Trophoblast cell (in vitro differentiated cells and primary cell): ENCODE data around the gene SPRR1B.
"Not testable (repeated sequence)": the region's sequence is repeated elsewhere in the genome, so short reads cannot be mapped to it uniquely, and the experiment has no call there.

ENCODE experiments used
- DNase-seq, 2 donors: peaks; one replicate each; pipeline ENCODE4 v3.0.0-alpha.2; 2016
- H2AFZ ChIP-seq: 2 replicates; pipeline ENCODE4 v1.6.1; 2013; ENCODE audit warnings: low read length, moderate library complexity, mild to moderate bottlenecking; ENCODE audit not compliant: insufficient read depth, poor library complexity
- H2AK5ac ChIP-seq: 2 replicates; pipeline ENCODE4 v1.6.1; 2013; ENCODE audit warnings: mild to moderate bottlenecking, low read length
- H2BK120ac ChIP-seq: 2 replicates; pipeline ENCODE4 v1.6.1; 2013; ENCODE audit warnings: low read length, mild to moderate bottlenecking, moderate library complexity; ENCODE audit not compliant: insufficient read depth, poor library complexity
- H2BK12ac ChIP-seq: 2 replicates; pipeline ENCODE4 v1.6.1; 2013; ENCODE audit warnings: mild to moderate bottlenecking, low read length, moderate library complexity
- H2BK5ac ChIP-seq: 2 replicates; pipeline ENCODE4 v1.6.1; 2013; ENCODE audit warnings: low read length, low read depth, moderate library complexity, mild to moderate bottlenecking; ENCODE audit not compliant: poor library complexity
- H3K14ac ChIP-seq: 2 replicates; pipeline ENCODE4 v1.6.1; 2013; ENCODE audit warnings: mild to moderate bottlenecking, low read length
- H3K18ac ChIP-seq: 2 replicates; pipeline ENCODE4 v1.6.1; 2013; ENCODE audit warnings: mild to moderate bottlenecking, low read length
- H3K23ac ChIP-seq: 2 replicates; pipeline ENCODE4 v1.6.1; 2013; ENCODE audit warnings: low read length
- H3K27ac ChIP-seq: 2 replicates; pipeline ENCODE4 v1.5.1; 2013; ENCODE audit warnings: low read depth, mild to moderate bottlenecking, inconsistent platforms, low read length, moderate library complexity
- H3K27me3 ChIP-seq: 2 replicates; pipeline ENCODE4 v1.6.1; 2013; ENCODE audit warnings: inconsistent platforms, mild to moderate bottlenecking, low read length, moderate library complexity; ENCODE audit not compliant: insufficient read depth
- H3K36me3 ChIP-seq, 2 experiments: 1 replicate in 1 of 2; 2 replicates in 1 of 2; pipeline ENCODE4 v1.6.1; 2013; ENCODE audit warnings: low read length in 2 of 2, mild to moderate bottlenecking in 2 of 2, moderate library complexity in 1 of 2; ENCODE audit not compliant: insufficient read depth in 2 of 2, control insufficient read depth in 1 of 2
- H3K4ac ChIP-seq: 2 replicates; pipeline ENCODE4 v1.6.1; 2013; ENCODE audit warnings: low read depth, mild to moderate bottlenecking, low read length, moderate library complexity
- H3K4me1 ChIP-seq, 2 experiments: 1 replicate in 1 of 2; 2 replicates in 1 of 2; pipeline ENCODE4 v1.6.1; 2013; ENCODE audit warnings: low read length in 2 of 2, mild to moderate bottlenecking in 2 of 2, moderate library complexity in 1 of 2; ENCODE audit not compliant: insufficient read depth in 2 of 2, control insufficient read depth in 1 of 2
- H3K4me2 ChIP-seq: 2 replicates; pipeline ENCODE4 v1.6.1; 2013; ENCODE audit warnings: inconsistent platforms, mild to moderate bottlenecking, low read length, moderate library complexity
- H3K4me3 ChIP-seq: 2 replicates; pipeline ENCODE4 v1.5.1; 2013; ENCODE audit warnings: mild to moderate bottlenecking, low read depth, low read length, inconsistent platforms
- H3K79me1 ChIP-seq: one replicate; pipeline ENCODE4 v1.6.1; 2013; ENCODE audit warnings: low read length
- H3K79me2 ChIP-seq: 2 replicates; pipeline ENCODE4 v1.6.1; 2013; ENCODE audit warnings: low read length, mild to moderate bottlenecking; ENCODE audit not compliant: control insufficient read depth, insufficient read depth, poor library complexity
- H3K9ac ChIP-seq: 2 replicates; pipeline ENCODE4 v1.6.1; 2013; ENCODE audit warnings: mild to moderate bottlenecking, low read length
- H3K9me3 ChIP-seq: 2 replicates; pipeline ENCODE4 v1.6.1; 2013; ENCODE audit warnings: low read depth, mild to moderate bottlenecking, control low read depth, inconsistent platforms, low read length; ENCODE audit not compliant: insufficient read depth
- H4K12ac ChIP-seq: 2 replicates; pipeline ENCODE4 v1.6.1; 2013; ENCODE audit warnings: low read depth, mild to moderate bottlenecking, low read length, moderate library complexity
- H4K8ac ChIP-seq: 2 replicates; pipeline ENCODE4 v1.6.1; 2013; ENCODE audit warnings: low read depth, mild to moderate bottlenecking, low read length, moderate library complexity
- H4K91ac ChIP-seq: one replicate; pipeline ENCODE4 v1.6.1; 2013; ENCODE audit warnings: low read depth, mild to moderate bottlenecking, low read length, moderate library complexity
- WGBS: extraction: QIAGEN DNeasy Blood & Tissue Kit; methylation state at CpG from one replicate; pipeline ENCODE4 v1.1.7; 2013; ENCODE audit warnings: missing lambda C conversion rate; ENCODE audit not compliant: insufficient read length, insufficient coverage; ENCODE audit errors: extremely low coverage; 5-methylcytosine and 5-hydroxymethylcytosine counted together

SPRR1B gene

GRCh38 chr1:153049211-153049610 is 18.2 kb downstream of the SPRR1B start:
- H3K4me1 ChIP-seq: no peaks in the 10 kb centered on the region
- no peak overlapping the region for H3K23ac ChIP-seq
- no peaks in the 10 kb centered on the region for H3K36me3 ChIP-seq
- H3K14ac ChIP-seq: no peak overlapping the region
- no peak overlapping the region for H2BK12ac ChIP-seq
- H3K4ac ChIP-seq: no peak overlapping the region
- no peaks in the 10 kb centered on the region for H3K9me3 ChIP-seq
- no peak overlapping the region for H4K91ac ChIP-seq
- H3K18ac ChIP-seq: no peak overlapping the region
- H3K9ac ChIP-seq: no peak overlapping the region
- no peak overlapping the region for H2AFZ ChIP-seq
- H3K27ac ChIP-seq: no peak overlapping the region
- H4K12ac ChIP-seq: no peak overlapping the region
- WGBS: no CpG with 5 or more reads among the region's 2 CpGs
- H3K27me3 ChIP-seq: no peaks in the 10 kb centered on the region
- H2BK5ac ChIP-seq: no peak overlapping the region
- H3K4me3 ChIP-seq: no peak overlapping the region
- no peak overlapping the region for H4K8ac ChIP-seq
- H3K79me1 ChIP-seq: no peaks in the 10 kb centered on the region
- no peak for DNase-seq
- H3K4me2 ChIP-seq: no peak overlapping the region
- no peak overlapping the region for H2BK120ac ChIP-seq
- H3K79me2 ChIP-seq: no peaks in the 10 kb centered on the region
- no peak overlapping the region for H2AK5ac ChIP-seq

- not testable (repeated sequence) for H4K8ac ChIP-seq, H2AK5ac ChIP-seq, H3K9ac ChIP-seq, H3K79me2 ChIP-seq, H3K36me3 ChIP-seq, H3K4me2 ChIP-seq, H3K18ac ChIP-seq, H4K12ac ChIP-seq, H2BK120ac ChIP-seq, H3K23ac ChIP-seq, H3K27me3 ChIP-seq, H3K79me1 ChIP-seq, H3K9me3 ChIP-seq, H3K14ac ChIP-seq, DNase-seq, H3K4me1 ChIP-seq, H2BK5ac ChIP-seq, H2BK12ac ChIP-seq, H3K4ac ChIP-seq, H2AFZ ChIP-seq, H4K91ac ChIP-seq, H3K27ac ChIP-seq, H3K4me3 ChIP-seq
- no CpG with 5 or more reads among the region's 3 CpGs for WGBS
Observed at GRCh38 chr1:153056111-153056510, 25.1 kb downstream of the SPRR1B start.

- H2BK5ac ChIP-seq: no peak within 1 kb of the TSS
- no peak within 1 kb of the TSS for H4K8ac ChIP-seq
- no peak within 1 kb of the TSS for H4K12ac ChIP-seq
- H2BK120ac ChIP-seq: no peak within 1 kb of the TSS
- no peak within 1 kb of the TSS for H3K4me3 ChIP-seq
- H3K9me3 ChIP-seq: no peaks in the 10 kb centered on the region
- no peak within 1 kb of the TSS for H3K9ac ChIP-seq
- no peak within 1 kb of the TSS for H3K14ac ChIP-seq
- no peak within 1 kb of the TSS for H3K18ac ChIP-seq
- no peaks in the 10 kb centered on the region for H3K79me2 ChIP-seq
- no peak within 1 kb of the TSS for H3K4me2 ChIP-seq
- H3K79me1 ChIP-seq: no peaks in the 10 kb centered on the region
- H3K27me3 ChIP-seq: no peaks in the 10 kb centered on the region
- no peak within 1 kb of the TSS for H2BK12ac ChIP-seq
- no CpG with 5 or more reads among the region's 2 CpGs for WGBS
- DNase-seq: no peak
- no peak within 1 kb of the TSS for H2AK5ac ChIP-seq
- H2AFZ ChIP-seq: no peak within 1 kb of the TSS
- H3K4ac ChIP-seq: no peak within 1 kb of the TSS
- H3K27ac ChIP-seq: no peak within 1 kb of the TSS
- H4K91ac ChIP-seq: no peak within 1 kb of the TSS
- H3K4me1 ChIP-seq: peaks cover 0 to 3% of the 10 kb centered on the region in 2 experiments
- H3K36me3 ChIP-seq: no peaks in the 10 kb centered on the region
- no peak within 1 kb of the TSS for H3K23ac ChIP-seq
Observed at GRCh38 chr1:153057375-153057774, 26.4 kb downstream of the SPRR1B start, which contains the start of gene SPRR2A. Gene SPRR2A, minus strand, starts transcription at chr1:153057512. Its CDS starts 777 bp downstream, at chr1:153056735.

- H2AFZ ChIP-seq: no peak overlapping the region
- no peak overlapping the region for H2AK5ac ChIP-seq
- no peaks in the 10 kb centered on the region for H3K79me1 ChIP-seq
- no CpG with 5 or more reads among the region's 2 CpGs for WGBS
- no peak overlapping the region for H3K9ac ChIP-seq
- no peaks in the 10 kb centered on the region for H3K36me3 ChIP-seq
- no peak overlapping the region for H3K4me3 ChIP-seq
- H3K4ac ChIP-seq: no peak overlapping the region
- no peak overlapping the region for H2BK5ac ChIP-seq
- H3K23ac ChIP-seq: no peak overlapping the region
- no peak overlapping the region for H4K91ac ChIP-seq
- H3K9me3 ChIP-seq: no peaks in the 10 kb centered on the region
- no peak overlapping the region for H4K12ac ChIP-seq
- H3K18ac ChIP-seq: no peak overlapping the region
- no peak overlapping the region for H3K4me2 ChIP-seq
- H3K27ac ChIP-seq: no peak overlapping the region
- H3K27me3 ChIP-seq: no peaks in the 10 kb centered on the region
- no peak overlapping the region for H3K14ac ChIP-seq
- peaks cover 0 to 3% of the 10 kb centered on the region in 2 experiments for H3K4me1 ChIP-seq
- H2BK12ac ChIP-seq: no peak overlapping the region
- no peak overlapping the region for H4K8ac ChIP-seq
- no peak for DNase-seq
- no peak overlapping the region for H2BK120ac ChIP-seq
- H3K79me2 ChIP-seq: no peaks in the 10 kb centered on the region
Observed at GRCh38 chr1:153058154-153058553, 27.2 kb downstream of the SPRR1B start.
